Neural progenitor cell (in vitro differentiated cells): ENCODE results near the gene ITGA2. TPM values are rescaled to one million over a fixed set of nuclear protein-coding genes. Genes with fewer than 3 reads are reported as not detected.

Source experiments
- DNase-seq: peaks from one replicate; pipeline ENCODE4 v3.0.0-alpha.2; 2016; ENCODE audit warnings: low spot score
- H2AFZ ChIP-seq: fragments of 200-600 bp; sonication (generic); replicated peaks from 2 replicates; pipeline ENCODE4 v1.6.1; 2016; ENCODE audit warnings: antibody characterized with exemption
- H3F3A ChIP-seq: fragments of 200-600 bp; sonication (generic); 2 replicates; pipeline ENCODE4 v1.6.1; 2016; ENCODE audit warnings: antibody characterized with exemption, low read depth
- H3K27ac ChIP-seq: fragments of 200-600 bp; sonication (generic); 2 replicates; pipeline ENCODE4 v1.5.1; 2016; ENCODE audit warnings: mild to moderate bottlenecking
- H3K27me3 ChIP-seq: fragments of 200-600 bp; sonication (generic); 2 replicates; pipeline ENCODE4 v1.6.1; 2016; ENCODE audit warnings: mild to moderate bottlenecking, moderate library complexity
- H3K36me3 ChIP-seq: fragments of 200-600 bp; sonication (generic); 2 replicates; pipeline ENCODE4 v1.5.1; 2016
- H3K4me1 ChIP-seq: fragments of 200-600 bp; sonication (generic); 2 replicates; pipeline ENCODE4 v1.6.1; 2016; ENCODE audit warnings: mixed run types
- H3K4me2 ChIP-seq: fragments of 200-600 bp; sonication (generic); 2 replicates; pipeline ENCODE4 v1.6.1; 2016
- H3K4me3 ChIP-seq: fragments of 200-600 bp; sonication (generic); 2 replicates; pipeline ENCODE4 v1.5.1; 2016
- H3K79me2 ChIP-seq: fragments of 200-600 bp; sonication (generic); 2 replicates; pipeline ENCODE4 v1.6.1; 2016; ENCODE audit warnings: low read depth
- H3K9ac ChIP-seq: fragments of 200-600 bp; sonication (generic); 2 replicates; pipeline ENCODE4 v1.6.1; 2016
- H3K9me3 ChIP-seq: fragments of 200-600 bp; sonication (generic); 2 replicates; pipeline ENCODE4 v1.5.1; 2016; ENCODE audit warnings: low read depth
- H4K20me1 ChIP-seq: fragments of 200-600 bp; sonication (generic); 2 replicates; pipeline ENCODE4 v1.6.1; 2016; ENCODE audit warnings: low read depth
- H3K27ac Mint-ChIP-seq: 3 replicates; pipeline ENCODE4 v1.8.0; 2021; ENCODE audit warnings: mixed read lengths
- H3K27me3 Mint-ChIP-seq: 2 replicates; pipeline ENCODE4 v1.8.0; 2022; ENCODE audit warnings: low read depth, mild to moderate bottlenecking, inconsistent platforms, moderate library complexity, mixed read lengths; ENCODE audit not compliant: insufficient read depth
- H3K36me3 Mint-ChIP-seq: 3 replicates; pipeline ENCODE4 v1.8.0; 2021; ENCODE audit warnings: mixed read lengths
- H3K4me1 Mint-ChIP-seq: 3 replicates; pipeline ENCODE4 v1.8.0; 2021; ENCODE audit warnings: mixed read lengths
- H3K4me3 Mint-ChIP-seq: 3 replicates; pipeline ENCODE4 v1.8.0; 2021; ENCODE audit warnings: mild to moderate bottlenecking, moderate library complexity, mixed read lengths
- H3K9me3 Mint-ChIP-seq: 3 replicates; pipeline ENCODE4 v1.8.0; 2020; ENCODE audit warnings: mixed read lengths
- CTCF ChIP-seq: fragments of 200-600 bp; sonication (generic); IDR thresholded peaks from 2 replicates; pipeline ENCODE4 v1.5.1; 2017; ENCODE audit warnings: antibody characterized with exemption, mild to moderate bottlenecking
- EZH2 ChIP-seq: fragments of 200-600 bp; sonication (generic); IDR thresholded peaks from 2 replicates; pipeline ENCODE4 v1.6.1; 2017; ENCODE audit warnings: antibody characterized with exemption, mild to moderate bottlenecking, moderate library complexity
- EZH2phosphoT487 ChIP-seq: fragments of 200-600 bp; sonication (generic); IDR thresholded peaks from 2 replicates; pipeline ENCODE4 v1.6.1; 2017; ENCODE audit warnings: antibody characterized with exemption
- total RNA-seq: library from RNA; depleted of rRNA; stranded (reverse); fragments of >200 nt; gene quantifications from 2 replicates; pipeline ENCODE4 v1.2.3, GENCODE V29; 2015; ENCODE audit warnings: low replicate concordance

Gene ITGA2
- total RNA-seq, 1 donor from 2014 or later: 2.6 TPM

GRCh38 chr5:53031695-53032096 lies 42.5 kb downstream of the ITGA2 start:
- H3K9ac ChIP-seq: no peak overlapping the region
- H3K27me3 ChIP-seq: no peaks in the 10 kb centered on the region
- TF ChIP-seq CTCF (no peak), EZH2phosphoT487 (no peak), EZH2 (no peak)
- no peaks in the 10 kb centered on the region for H3K9me3 ChIP-seq
- DNase-seq: no peak
- no peak overlapping the region for H3K4me3 Mint-ChIP-seq
- H4K20me1 ChIP-seq: no peaks in the 10 kb centered on the region
- H3K27ac ChIP-seq: no peak overlapping the region
- H3K36me3 Mint-ChIP-seq: no peaks in the 10 kb centered on the region
- no peaks in the 10 kb centered on the region for H3K4me1 ChIP-seq
- H3K36me3 ChIP-seq: no peaks in the 10 kb centered on the region
- no peaks in the 10 kb centered on the region for H3F3A ChIP-seq
- H2AFZ ChIP-seq: no peak overlapping the region
- H3K9me3 Mint-ChIP-seq: no peaks in the 10 kb centered on the region
- H3K4me2 ChIP-seq: no peak overlapping the region
- no peaks in the 10 kb centered on the region for H3K27me3 Mint-ChIP-seq
- H3K79me2 ChIP-seq: no peaks in the 10 kb centered on the region
- no peak overlapping the region for H3K4me3 ChIP-seq
- H3K27ac Mint-ChIP-seq: no peak overlapping the region
- H3K4me1 Mint-ChIP-seq: peaks cover 4% of the 10 kb centered on the region

GRCh38 chr5:53032188-53032587 lies 43.0 kb downstream of the ITGA2 start:
- Histone ChIP-seq H3K4me3 (no peak overlapping the region), H3K9me3 (no peaks in the 10 kb centered on the region), H3K4me1 (no peaks in the 10 kb centered on the region), H3K27me3 (no peaks in the 10 kb centered on the region), H3K79me2 (no peaks in the 10 kb centered on the region), H3K36me3 (no peaks in the 10 kb centered on the region), H3F3A (no peaks in the 10 kb centered on the region), H3K27ac (no peak overlapping the region), H4K20me1 (no peaks in the 10 kb centered on the region), H2AFZ (no peak overlapping the region), H3K9ac (no peak overlapping the region), H3K4me2 (no peak overlapping the region)
- TF ChIP-seq EZH2phosphoT487: no peak
- TF ChIP-seq EZH2: no peak
- TF ChIP-seq CTCF: no peak
- H3K27me3 Mint-ChIP-seq: no peaks in the 10 kb centered on the region
- no peak for DNase-seq
- H3K36me3 Mint-ChIP-seq: no peaks in the 10 kb centered on the region
- peaks cover 4% of the 10 kb centered on the region for H3K4me1 Mint-ChIP-seq
- no peak overlapping the region for H3K4me3 Mint-ChIP-seq
- no peaks in the 10 kb centered on the region for H3K9me3 Mint-ChIP-seq
- no peak overlapping the region for H3K27ac Mint-ChIP-seq

GRCh38 chr5:53034832-53035231 lies 45.7 kb downstream of the ITGA2 start:
- Histone ChIP-seq H3K4me3 (no peak overlapping the region), H3F3A (no peaks in the 10 kb centered on the region), H3K27me3 (no peaks in the 10 kb centered on the region), H3K27ac (no peak overlapping the region), H3K4me2 (no peak overlapping the region), H3K4me1 (no peaks in the 10 kb centered on the region), H3K79me2 (no peaks in the 10 kb centered on the region), H2AFZ (no peak overlapping the region), H3K9ac (no peak overlapping the region), H3K9me3 (no peaks in the 10 kb centered on the region), H3K36me3 (no peaks in the 10 kb centered on the region), H4K20me1 (no peaks in the 10 kb centered on the region)
- Mint-ChIP-seq H3K9me3 (no peaks in the 10 kb centered on the region), H3K27me3 (no peaks in the 10 kb centered on the region), H3K27ac (no peak overlapping the region), H3K4me1 (peaks cover 6% of the 10 kb centered on the region), H3K4me3 (no peak overlapping the region), H3K36me3 (no peaks in the 10 kb centered on the region)
- DNase-seq: no peak
- TF ChIP-seq CTCF (no peak), EZH2phosphoT487 (no peak), EZH2 (no peak)
